Peyer's patch (tissue), 4 donors: Measurements from ENCODE around the gene RNU5D-1.

Source experiments
- POLR2A ChIP-seq, 2 donors: fragments of 450-650 bp; IDR thresholded peaks; one replicate each; pipeline ENCODE4 v1.5.1; 2017; ENCODE audit warnings: antibody characterized with exemption in 2 of 2, mild to moderate bottlenecking in 2 of 2, moderate library complexity in 2 of 2
- TF ChIP-seq, protein P1 (sequence below), 6 experiments: fragments of 450-650 bp in 4 of 6; fragments of 200-600 bp in 2 of 6; sonication (generic) in 1 of 6; IDR thresholded peaks; one replicate each; pipeline ENCODE4 v1.5.1; 2017 to 2019; ENCODE audit warnings: antibody characterized with exemption in 6 of 6, mild to moderate bottlenecking in 3 of 6, moderate library complexity in 1 of 6

DNA sequence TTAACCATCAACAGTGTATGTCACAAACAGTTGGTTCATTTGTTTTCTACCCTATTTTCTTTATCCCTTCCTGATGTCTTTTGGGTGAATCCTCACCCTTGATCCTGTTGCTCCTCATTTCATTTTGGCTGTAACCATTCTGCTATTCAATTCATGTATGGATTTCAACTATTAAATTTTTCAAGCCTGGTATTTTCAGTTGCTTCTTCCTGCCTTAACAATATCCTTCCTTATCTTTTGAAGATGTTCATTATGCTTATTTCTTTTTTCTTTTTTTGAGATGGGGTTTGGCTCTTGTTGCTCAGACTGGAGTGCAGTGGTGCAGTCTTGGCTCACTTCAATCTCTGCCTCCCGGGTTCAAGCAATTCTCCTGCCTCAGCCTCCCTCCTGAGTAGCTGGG, 2.8 kb upstream of the RNU5D-1 start:
- TF ChIP-seq POLR2A (IDR thresholded peaks at IDR 0.05) = no peak
- TF ChIP-seq, protein P1, sequence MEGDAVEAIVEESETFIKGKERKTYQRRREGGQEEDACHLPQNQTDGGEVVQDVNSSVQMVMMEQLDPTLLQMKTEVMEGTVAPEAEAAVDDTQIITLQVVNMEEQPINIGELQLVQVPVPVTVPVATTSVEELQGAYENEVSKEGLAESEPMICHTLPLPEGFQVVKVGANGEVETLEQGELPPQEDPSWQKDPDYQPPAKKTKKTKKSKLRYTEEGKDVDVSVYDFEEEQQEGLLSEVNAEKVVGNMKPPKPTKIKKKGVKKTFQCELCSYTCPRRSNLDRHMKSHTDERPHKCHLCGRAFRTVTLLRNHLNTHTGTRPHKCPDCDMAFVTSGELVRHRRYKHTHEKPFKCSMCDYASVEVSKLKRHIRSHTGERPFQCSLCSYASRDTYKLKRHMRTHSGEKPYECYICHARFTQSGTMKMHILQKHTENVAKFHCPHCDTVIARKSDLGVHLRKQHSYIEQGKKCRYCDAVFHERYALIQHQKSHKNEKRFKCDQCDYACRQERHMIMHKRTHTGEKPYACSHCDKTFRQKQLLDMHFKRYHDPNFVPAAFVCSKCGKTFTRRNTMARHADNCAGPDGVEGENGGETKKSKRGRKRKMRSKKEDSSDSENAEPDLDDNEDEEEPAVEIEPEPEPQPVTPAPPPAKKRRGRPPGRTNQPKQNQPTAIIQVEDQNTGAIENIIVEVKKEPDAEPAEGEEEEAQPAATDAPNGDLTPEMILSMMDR (IDR thresholded peaks at IDR 0.05) = no peak
